22Rv1 (cell line): ENCODE measurements around the gene POLR2A.

Experiments
- ZFX ChIP-seq: fragments of 450-650 bp; IDR thresholded peaks from 2 replicates; pipeline ENCODE4 v1.6.1; 2017; ENCODE audit warnings: antibody characterized with exemption, borderline replicate concordance
- TF ChIP-seq, protein P1 (sequence below): fragments of 450-650 bp; IDR thresholded peaks from 2 replicates; pipeline ENCODE4 v1.5.1; 2017; ENCODE audit warnings: mild to moderate bottlenecking

DNA sequence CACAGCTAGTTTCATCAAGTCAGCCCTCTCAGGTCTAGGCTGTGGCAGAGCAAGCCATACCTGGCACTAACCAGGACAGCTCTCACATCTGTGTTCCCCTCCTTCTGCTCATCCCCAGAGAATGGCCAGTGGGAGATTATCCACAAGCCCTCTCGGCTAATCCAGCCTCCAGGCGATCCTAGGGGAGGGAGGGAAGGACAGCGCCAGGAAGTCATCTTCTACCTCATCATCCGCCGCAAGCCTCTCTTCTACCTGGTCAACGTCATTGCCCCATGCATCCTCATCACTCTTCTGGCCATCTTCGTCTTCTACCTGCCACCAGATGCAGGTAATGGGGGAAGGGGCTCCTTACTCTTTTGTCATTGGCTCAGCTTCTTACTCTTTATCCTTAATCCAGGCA lies 35.7 kb upstream of the POLR2A start:
- TF ChIP-seq ZFX: no peak
- TF ChIP-seq, protein P1, sequence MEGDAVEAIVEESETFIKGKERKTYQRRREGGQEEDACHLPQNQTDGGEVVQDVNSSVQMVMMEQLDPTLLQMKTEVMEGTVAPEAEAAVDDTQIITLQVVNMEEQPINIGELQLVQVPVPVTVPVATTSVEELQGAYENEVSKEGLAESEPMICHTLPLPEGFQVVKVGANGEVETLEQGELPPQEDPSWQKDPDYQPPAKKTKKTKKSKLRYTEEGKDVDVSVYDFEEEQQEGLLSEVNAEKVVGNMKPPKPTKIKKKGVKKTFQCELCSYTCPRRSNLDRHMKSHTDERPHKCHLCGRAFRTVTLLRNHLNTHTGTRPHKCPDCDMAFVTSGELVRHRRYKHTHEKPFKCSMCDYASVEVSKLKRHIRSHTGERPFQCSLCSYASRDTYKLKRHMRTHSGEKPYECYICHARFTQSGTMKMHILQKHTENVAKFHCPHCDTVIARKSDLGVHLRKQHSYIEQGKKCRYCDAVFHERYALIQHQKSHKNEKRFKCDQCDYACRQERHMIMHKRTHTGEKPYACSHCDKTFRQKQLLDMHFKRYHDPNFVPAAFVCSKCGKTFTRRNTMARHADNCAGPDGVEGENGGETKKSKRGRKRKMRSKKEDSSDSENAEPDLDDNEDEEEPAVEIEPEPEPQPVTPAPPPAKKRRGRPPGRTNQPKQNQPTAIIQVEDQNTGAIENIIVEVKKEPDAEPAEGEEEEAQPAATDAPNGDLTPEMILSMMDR: no peak
